HepG2 (cell line): ENCODE measurements around the gene ARID5B. TPM values are rescaled to one million over a fixed set of nuclear protein-coding genes. Genes with fewer than 3 reads are reported as not detected.

Source experiments
- ARID3A ChIP-seq: IDR thresholded peaks from 2 replicates; pipeline ENCODE4 v1.6.1; 2012; ENCODE audit warnings: low read depth, low read length, improper control_type of control experiment
- BCL6 ChIP-seq: IDR thresholded peaks from 2 replicates; pipeline ENCODE4 v1.6.1; 2016; ENCODE audit warnings: missing genetic modification reagents, missing compliant biosample characterization
- CEBPB ChIP-seq: IDR thresholded peaks from 2 replicates; pipeline ENCODE4 v1.6.1; 2011; ENCODE audit warnings: low read depth, low read length, improper control_type of control experiment, borderline replicate concordance
- FOXJ3 ChIP-seq: sonication (generic); formaldehyde crosslinking; IDR thresholded peaks from 2 replicates; pipeline ENCODE4 v1.4.0; 2020; ENCODE audit warnings: missing genetic modification reagents, mild to moderate bottlenecking, borderline replicate concordance
- FOXP1 ChIP-seq, 2 experiments: fragments of 450-650 bp in 1 of 2; IDR thresholded peaks; 2 replicates each; pipeline ENCODE4 v1.6.1; 2017 to 2018; ENCODE audit warnings: antibody characterized with exemption in 1 of 2
- HHEX ChIP-seq: IDR thresholded peaks from 2 replicates; pipeline ENCODE4 v1.6.1; 2016; ENCODE audit warnings: control low read depth
- HMG20A ChIP-seq: IDR thresholded peaks from 2 replicates; pipeline ENCODE4 v1.6.1; 2016; ENCODE audit warnings: borderline replicate concordance
- HOMEZ ChIP-seq: IDR thresholded peaks from 2 replicates; pipeline ENCODE4 v1.6.1; 2016; ENCODE audit warnings: low read depth
- NCOR1 ChIP-seq: fragments of 200-600 bp; sonication (generic); IDR thresholded peaks from 2 replicates; pipeline ENCODE4 v1.7.0; 2017; ENCODE audit warnings: antibody characterized with exemption, low read length, borderline replicate concordance
- RCOR2 ChIP-seq: IDR thresholded peaks from 2 replicates; pipeline ENCODE4 v1.6.1; 2016; ENCODE audit warnings: missing biosample characterization, missing genetic modification reagents
- SP140L ChIP-seq: sonication (generic); formaldehyde crosslinking; IDR thresholded peaks from 2 replicates; pipeline ENCODE4 v1.4.0; 2020; ENCODE audit warnings: missing genetic modification reagents, borderline replicate concordance
- TCF7 ChIP-seq: sonication (generic); IDR thresholded peaks from 2 replicates; pipeline ENCODE4 v1.6.1; 2016; ENCODE audit warnings: antibody characterized with exemption, low read depth
- ZMYM4 ChIP-seq: sonication (generic); formaldehyde crosslinking; IDR thresholded peaks from 2 replicates; pipeline ENCODE4 v1.8.1; 2023; ENCODE audit warnings: mild to moderate bottlenecking, missing genetic modification reagents
- ZNF281 ChIP-seq: sonication (generic); formaldehyde crosslinking; IDR thresholded peaks from 2 replicates; pipeline ENCODE4 v1.4.0; 2020; ENCODE audit warnings: missing genetic modification reagents, borderline replicate concordance
- polyA plus RNA-seq, 8 experiments: library from polyadenylated mRNA; depleted of rRNA in 3 of 8; stranded (reverse) in 7 of 8; unstranded in 1 of 8; fragments of >200 nt; fragmentation: Illumina TruSeq in 4 of 8; extraction: Trizol in 4 of 8; gene quantifications; 2 replicates each; pipeline versions ENCODE4 v1.2.1 to v1.2.3, GENCODE V29; 2011 to 2016; ENCODE audit warnings: low read depth in 4 of 8, missing spikeins in 1 of 8, mixed read lengths in 1 of 8; ENCODE audit not compliant: insufficient read depth in 1 of 8
- total RNA-seq, 5 experiments: library from RNA; depleted of rRNA; stranded (reverse); fragments of >200 nt; fragmentation: Illumina TruSeq; extraction: Trizol; gene quantifications; 2 replicates each; pipeline ENCODE4 v1.2.3, GENCODE V29; 2016; ENCODE audit warnings: low read depth in 1 of 5
- TF ChIP-seq, protein P1 (sequence below): sonication (generic); formaldehyde crosslinking; IDR thresholded peaks from 2 replicates; pipeline ENCODE4 v1.4.0; 2020; ENCODE audit warnings: missing genetic modification reagents
- TF ChIP-seq, protein P2 (sequence below): IDR thresholded peaks from 2 replicates; pipeline ENCODE4 v1.4.0; 2020; ENCODE audit warnings: mild to moderate bottlenecking, missing genetic modification reagents

Gene ARID5B
- total and polyA plus RNA-seq, 2 of the 13 experiments (the other 11 are each of a cell fraction or from before 2014, with no cell fraction given): 6.2 to 21.1 TPM

- no peak for TF ChIP-seq FOXP1 (IDR thresholded peaks at IDR 0.05)
- TF ChIP-seq FOXP1 (CRISPR knock-in tag; IDR thresholded peaks at IDR 0.05): peak; percentile 73; the same call in 1 of the 2 replicates
- TF ChIP-seq FOXJ3 (CRISPR knock-in tag): peak; percentile 81
- TF ChIP-seq SP140L (CRISPR knock-in tag): 0 out of 2 replicates have a peak, but pooled peaks have one; percentile 33
- TF ChIP-seq HHEX (CRISPR knock-in tag): peak; percentile 49; the same call in 1 of the 2 replicates
- peak; percentile 87 for TF ChIP-seq TCF7
- TF ChIP-seq RCOR2 (CRISPR knock-in tag): peak; percentile 66; the same call in 1 of the 2 replicates
- peak; percentile 76 for TF ChIP-seq BCL6
- peak; percentile 51 for TF ChIP-seq HOMEZ (CRISPR knock-in tag)
- peak; percentile 94 for TF ChIP-seq CEBPB
- peak; percentile 72 for TF ChIP-seq HMG20A (CRISPR knock-in tag)
- peak; percentile 16; the same call in 1 of the 2 replicates for TF ChIP-seq ZNF281 (CRISPR knock-in tag)
- peak; percentile 97 for TF ChIP-seq NCOR1
- TF ChIP-seq ZMYM4 (CRISPR knock-in tag): peak; percentile 50; the same call in 1 of the 2 replicates
- TF ChIP-seq, protein P1, sequence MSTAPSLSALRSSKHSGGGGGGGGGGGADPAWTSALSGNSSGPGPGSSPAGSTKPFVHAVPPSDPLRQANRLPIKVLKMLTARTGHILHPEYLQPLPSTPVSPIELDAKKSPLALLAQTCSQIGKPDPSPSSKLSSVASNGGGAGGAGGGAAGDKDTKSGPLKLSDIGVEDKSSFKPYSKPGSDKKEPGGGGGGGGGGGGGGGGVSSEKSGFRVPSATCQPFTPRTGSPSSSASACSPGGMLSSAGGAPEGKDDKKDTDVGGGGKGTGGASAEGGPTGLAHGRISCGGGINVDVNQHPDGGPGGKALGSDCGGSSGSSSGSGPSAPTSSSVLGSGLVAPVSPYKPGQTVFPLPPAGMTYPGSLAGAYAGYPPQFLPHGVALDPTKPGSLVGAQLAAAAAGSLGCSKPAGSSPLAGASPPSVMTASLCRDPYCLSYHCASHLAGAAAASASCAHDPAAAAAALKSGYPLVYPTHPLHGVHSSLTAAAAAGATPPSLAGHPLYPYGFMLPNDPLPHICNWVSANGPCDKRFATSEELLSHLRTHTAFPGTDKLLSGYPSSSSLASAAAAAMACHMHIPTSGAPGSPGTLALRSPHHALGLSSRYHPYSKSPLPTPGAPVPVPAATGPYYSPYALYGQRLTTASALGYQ (CRISPR knock-in tag): peak; percentile 84
- TF ChIP-seq, protein P2, sequence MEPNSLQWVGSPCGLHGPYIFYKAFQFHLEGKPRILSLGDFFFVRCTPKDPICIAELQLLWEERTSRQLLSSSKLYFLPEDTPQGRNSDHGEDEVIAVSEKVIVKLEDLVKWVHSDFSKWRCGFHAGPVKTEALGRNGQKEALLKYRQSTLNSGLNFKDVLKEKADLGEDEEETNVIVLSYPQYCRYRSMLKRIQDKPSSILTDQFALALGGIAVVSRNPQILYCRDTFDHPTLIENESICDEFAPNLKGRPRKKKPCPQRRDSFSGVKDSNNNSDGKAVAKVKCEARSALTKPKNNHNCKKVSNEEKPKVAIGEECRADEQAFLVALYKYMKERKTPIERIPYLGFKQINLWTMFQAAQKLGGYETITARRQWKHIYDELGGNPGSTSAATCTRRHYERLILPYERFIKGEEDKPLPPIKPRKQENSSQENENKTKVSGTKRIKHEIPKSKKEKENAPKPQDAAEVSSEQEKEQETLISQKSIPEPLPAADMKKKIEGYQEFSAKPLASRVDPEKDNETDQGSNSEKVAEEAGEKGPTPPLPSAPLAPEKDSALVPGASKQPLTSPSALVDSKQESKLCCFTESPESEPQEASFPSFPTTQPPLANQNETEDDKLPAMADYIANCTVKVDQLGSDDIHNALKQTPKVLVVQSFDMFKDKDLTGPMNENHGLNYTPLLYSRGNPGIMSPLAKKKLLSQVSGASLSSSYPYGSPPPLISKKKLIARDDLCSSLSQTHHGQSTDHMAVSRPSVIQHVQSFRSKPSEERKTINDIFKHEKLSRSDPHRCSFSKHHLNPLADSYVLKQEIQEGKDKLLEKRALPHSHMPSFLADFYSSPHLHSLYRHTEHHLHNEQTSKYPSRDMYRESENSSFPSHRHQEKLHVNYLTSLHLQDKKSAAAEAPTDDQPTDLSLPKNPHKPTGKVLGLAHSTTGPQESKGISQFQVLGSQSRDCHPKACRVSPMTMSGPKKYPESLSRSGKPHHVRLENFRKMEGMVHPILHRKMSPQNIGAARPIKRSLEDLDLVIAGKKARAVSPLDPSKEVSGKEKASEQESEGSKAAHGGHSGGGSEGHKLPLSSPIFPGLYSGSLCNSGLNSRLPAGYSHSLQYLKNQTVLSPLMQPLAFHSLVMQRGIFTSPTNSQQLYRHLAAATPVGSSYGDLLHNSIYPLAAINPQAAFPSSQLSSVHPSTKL: peak; percentile 97
- peak; percentile 68 for TF ChIP-seq ARID3A
These were observed 194.0 kb downstream of the ARID5B start (continued) for GRCh38 chr10:62095181-62096122.
